PC-3 (cell line): ENCODE results near the gene PTPN1.

Source experiments
- EZH2 ChIP-seq: fragments of 300-600 bp; sonication (generic); IDR thresholded peaks from one replicate; pipeline ENCODE4 v1.6.1; 2017; ENCODE audit warnings: antibody characterized with exemption, mild to moderate bottlenecking, low read length; ENCODE audit not compliant: unreplicated experiment
- TF ChIP-seq, protein P1 (sequence below): fragments of 300-600 bp; sonication (generic); conservative IDR thresholded peaks from 2 replicates; pipeline ENCODE4 v1.5.1; 2017; ENCODE audit warnings: antibody characterized with exemption, low read depth, mild to moderate bottlenecking, low read length

DNA sequence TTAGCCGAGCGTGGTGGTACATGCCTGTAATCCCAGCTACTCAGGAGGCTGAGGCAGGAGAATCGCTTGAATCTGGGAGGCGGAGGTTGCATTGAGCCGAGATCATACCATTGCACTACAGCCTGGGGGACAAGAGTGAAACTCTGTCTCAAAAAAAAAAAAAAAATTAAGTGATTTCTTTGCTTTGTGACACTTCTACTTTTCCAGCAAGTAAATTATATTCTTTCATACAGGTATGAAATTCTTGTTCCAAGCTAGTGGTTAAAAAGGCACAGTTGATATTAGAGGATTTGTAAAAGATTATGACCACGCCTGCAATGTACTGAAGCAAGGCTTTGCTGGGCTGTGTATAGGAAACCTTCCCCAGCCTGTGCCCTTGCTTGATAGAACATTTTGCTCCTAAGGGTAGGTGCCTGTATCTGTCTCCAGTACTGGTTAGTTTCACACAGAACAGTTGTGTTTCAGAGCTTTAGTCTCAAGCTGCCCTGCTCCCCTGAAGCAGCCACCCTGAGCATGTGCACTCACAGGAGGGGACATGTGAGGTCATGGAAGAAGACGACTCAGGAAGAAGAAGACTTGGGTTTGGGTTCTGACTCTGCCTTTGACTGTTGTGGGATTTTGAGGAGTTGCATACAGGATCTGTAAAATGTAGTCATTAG, 10.2 kb downstream of the PTPN1 start:
- TF ChIP-seq, protein P1, sequence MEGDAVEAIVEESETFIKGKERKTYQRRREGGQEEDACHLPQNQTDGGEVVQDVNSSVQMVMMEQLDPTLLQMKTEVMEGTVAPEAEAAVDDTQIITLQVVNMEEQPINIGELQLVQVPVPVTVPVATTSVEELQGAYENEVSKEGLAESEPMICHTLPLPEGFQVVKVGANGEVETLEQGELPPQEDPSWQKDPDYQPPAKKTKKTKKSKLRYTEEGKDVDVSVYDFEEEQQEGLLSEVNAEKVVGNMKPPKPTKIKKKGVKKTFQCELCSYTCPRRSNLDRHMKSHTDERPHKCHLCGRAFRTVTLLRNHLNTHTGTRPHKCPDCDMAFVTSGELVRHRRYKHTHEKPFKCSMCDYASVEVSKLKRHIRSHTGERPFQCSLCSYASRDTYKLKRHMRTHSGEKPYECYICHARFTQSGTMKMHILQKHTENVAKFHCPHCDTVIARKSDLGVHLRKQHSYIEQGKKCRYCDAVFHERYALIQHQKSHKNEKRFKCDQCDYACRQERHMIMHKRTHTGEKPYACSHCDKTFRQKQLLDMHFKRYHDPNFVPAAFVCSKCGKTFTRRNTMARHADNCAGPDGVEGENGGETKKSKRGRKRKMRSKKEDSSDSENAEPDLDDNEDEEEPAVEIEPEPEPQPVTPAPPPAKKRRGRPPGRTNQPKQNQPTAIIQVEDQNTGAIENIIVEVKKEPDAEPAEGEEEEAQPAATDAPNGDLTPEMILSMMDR = no peak
- no peak for TF ChIP-seq EZH2
